WERI-Rb-1 (cell line): ENCODE data around the gene CRADD.

ENCODE experiments used
- DNase-seq: peaks from one replicate; pipeline ENCODE4 v3.0.0-alpha.2; 2020
- H3K27ac ChIP-seq: fragments of 250-450 bp; sonication (Bioruptor Pico); 2 replicates; pipeline ENCODE4 v1.5.1; 2020; ENCODE audit warnings: mild to moderate bottlenecking, moderate library complexity
- H3K27me3 ChIP-seq: fragments of 250-450 bp; sonication (Bioruptor Pico); 2 replicates; pipeline ENCODE4 v1.5.1; 2021; ENCODE audit warnings: mild to moderate bottlenecking, low read depth, moderate library complexity; ENCODE audit not compliant: insufficient read depth, severe bottlenecking
- H3K36me3 ChIP-seq: fragments of 250-450 bp; sonication (Bioruptor Pico); 2 replicates; pipeline ENCODE4 v1.5.1; 2020; ENCODE audit warnings: mild to moderate bottlenecking, moderate library complexity
- H3K4me3 ChIP-seq: 2 replicates; pipeline ENCODE4 v1.5.1; 2011; ENCODE audit warnings: low read depth, mild to moderate bottlenecking, control low read depth, low read length
- H3K9me3 ChIP-seq: fragments of 250-450 bp; sonication (Bioruptor Pico); 2 replicates; pipeline ENCODE4 v1.5.1; 2021; ENCODE audit warnings: mild to moderate bottlenecking, moderate library complexity; ENCODE audit not compliant: severe bottlenecking
- CTCF ChIP-seq: IDR thresholded peaks from 2 replicates; pipeline ENCODE4 v1.5.1; 2011; ENCODE audit warnings: low read depth, mild to moderate bottlenecking, control low read depth, inconsistent platforms, low read length

The CRADD gene

DNA sequence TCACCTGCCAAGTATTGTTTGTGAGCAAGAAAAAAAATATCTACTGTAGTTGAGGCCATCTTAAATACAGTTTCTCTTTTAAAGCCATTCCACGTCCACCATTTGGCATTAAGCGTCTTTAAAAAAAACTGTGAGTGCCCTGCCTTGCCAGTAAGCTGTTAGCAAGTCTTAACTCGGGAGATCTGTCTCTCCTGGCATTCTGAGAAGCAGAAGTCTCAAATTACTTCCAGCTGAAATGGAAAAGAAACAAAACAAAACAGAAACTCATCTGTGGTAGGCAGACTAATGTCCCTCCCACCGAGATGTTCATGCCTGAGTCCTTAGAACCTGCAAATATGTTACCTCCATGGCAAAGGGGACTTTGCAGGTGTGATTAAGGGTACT is 126.2 kb downstream of the CRADD start:
- Histone ChIP-seq H3K36me3 (no peaks in the 10 kb centered on the region), H3K27ac (no peak overlapping the region), H3K27me3 (no peaks in the 10 kb centered on the region), H3K9me3 (no peaks in the 10 kb centered on the region), H3K4me3 (no peak overlapping the region)
- no peak for TF ChIP-seq CTCF
- no peak for DNase-seq

- Histone ChIP-seq H3K36me3 (no peaks in the 10 kb centered on the region), H3K27me3 (no peaks in the 10 kb centered on the region), H3K9me3 (no peaks in the 10 kb centered on the region), H3K4me3 (no peak overlapping the region), H3K27ac (no peak overlapping the region)
- no peak for TF ChIP-seq CTCF
- DNase-seq = no peak
Observed at GRCh38 chr12:93804392-93805179, 127.4 kb downstream of the CRADD start.

GRCh38 chr12:93805736-93806141 is 128.6 kb downstream of the CRADD start:
- Histone ChIP-seq H3K36me3 (no peaks in the 10 kb centered on the region), H3K9me3 (no peaks in the 10 kb centered on the region), H3K4me3 (no peak overlapping the region), H3K27ac (no peak overlapping the region), H3K27me3 (no peaks in the 10 kb centered on the region)
- no peak for DNase-seq
- TF ChIP-seq CTCF = no peak

DNA sequence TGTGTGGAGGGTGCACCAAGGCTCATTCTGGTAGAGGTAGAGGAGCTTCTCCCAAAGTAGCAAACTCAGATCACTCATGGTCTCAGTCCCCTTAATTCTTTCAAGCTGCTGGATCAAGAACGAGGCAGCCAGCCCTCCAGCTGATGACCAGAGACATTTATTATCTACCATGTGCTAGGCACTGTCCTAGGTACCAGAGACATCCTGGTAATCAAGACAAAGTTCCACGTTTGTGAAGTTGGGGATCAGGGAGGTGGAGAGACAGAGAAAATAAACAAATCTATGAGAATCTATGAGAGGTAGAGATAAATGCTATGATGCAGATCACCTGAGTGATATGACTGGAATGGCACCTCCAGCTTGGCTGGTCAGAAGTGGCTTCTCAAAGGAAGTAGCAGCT is 130.2 kb downstream of the CRADD start:
- TF ChIP-seq CTCF = no peak
- Histone ChIP-seq H3K27me3 (no peaks in the 10 kb centered on the region), H3K36me3 (no peaks in the 10 kb centered on the region), H3K27ac (no peak overlapping the region), H3K9me3 (no peaks in the 10 kb centered on the region), H3K4me3 (no peak overlapping the region)
- no peak for DNase-seq

- no peaks in the 10 kb centered on the region for H3K36me3 ChIP-seq
- no peaks in the 10 kb centered on the region for H3K27me3 ChIP-seq
- no peak for DNase-seq
- H3K27ac ChIP-seq = no peak overlapping the region
- H3K4me3 ChIP-seq = no peak overlapping the region
- TF ChIP-seq CTCF = no peak
- no peaks in the 10 kb centered on the region for H3K9me3 ChIP-seq
Observed at GRCh38 chr12:93808169-93808899, 131.2 kb downstream of the CRADD start.
